HEK293 (cell line): Measurements from ENCODE around the gene GOLGA6C.
"Not testable (repeated sequence)": the region's sequence is repeated elsewhere in the genome, so short reads cannot be mapped to it uniquely, and the experiment has no call there.

Source experiments
- CTCF ChIA-PET: fragments of 350-600 bp; formaldehyde crosslinking; extraction: SDS; loops from one replicate; lab custom pipeline; 2021; ENCODE audit warnings: antibody characterized with exemption; lab: Yijun Ruan, JAX
- POLR2A ChIA-PET: fragments of 300-600 bp; formaldehyde crosslinking; extraction: SDS; loops from one replicate; lab custom pipeline; 2020; ENCODE audit warnings: antibody characterized with exemption, inconsistent platforms; lab: Yijun Ruan, JAX
- H3K27ac ChIP-seq: fragments of 200-500 bp; sonication (Bioruptor generic); 2 replicates; pipeline ENCODE4 v1.5.1; 2014; ENCODE audit warnings: low read depth, low read length, control low read depth, inconsistent platforms; ENCODE audit errors: extremely low read depth
- H3K36me3 ChIP-seq, 2 experiments: fragments of 200-500 bp in 1 of 2; sonication (Bioruptor generic) in 1 of 2; 1 replicate in 1 of 2; 2 replicates in 1 of 2; pipeline ENCODE4 v1.5.1; 2014 to 2017; ENCODE audit warnings: inconsistent platforms in 2 of 2, low read length in 2 of 2; ENCODE audit not compliant: control insufficient read depth in 2 of 2, insufficient read depth in 1 of 2
- H3K4me1 ChIP-seq: fragments of 200-500 bp; sonication (Bioruptor generic); 2 replicates; pipeline ENCODE4 v1.5.1; 2014; ENCODE audit warnings: mild to moderate bottlenecking, low read length, inconsistent platforms; ENCODE audit not compliant: control insufficient read depth, insufficient read depth
- H3K4me3 ChIP-seq: 2 replicates; pipeline ENCODE4 v1.5.1; 2011; ENCODE audit warnings: low read depth, mild to moderate bottlenecking, control low read depth, low read length, moderate library complexity
- H3K9me3 ChIP-seq: fragments of 200-500 bp; sonication (Bioruptor generic); 2 replicates; pipeline ENCODE4 v1.5.1; 2014; ENCODE audit warnings: low read depth, low read length, inconsistent platforms; ENCODE audit not compliant: control insufficient read depth, insufficient read depth
- FEZF1 ChIP-seq: fragments of 450-650 bp; formaldehyde crosslinking; IDR thresholded peaks from 2 replicates; pipeline ENCODE4 v1.5.1; 2016; ENCODE audit warnings: missing biosample characterization, missing genetic modification characterization
- HIC1 ChIP-seq: fragments of 450-650 bp; formaldehyde crosslinking; IDR thresholded peaks from 2 replicates; pipeline ENCODE4 v1.5.1; 2016; ENCODE audit warnings: missing biosample characterization, missing genetic modification characterization
- KLF16 ChIP-seq: fragments of 450-650 bp; formaldehyde crosslinking; IDR thresholded peaks from 2 replicates; pipeline ENCODE4 v1.5.1; 2017; ENCODE audit warnings: missing biosample characterization, missing genetic modification characterization
- KLF17 ChIP-seq: fragments of 450-650 bp; formaldehyde crosslinking; IDR thresholded peaks from 2 replicates; pipeline ENCODE4 v1.5.1; 2016; ENCODE audit warnings: missing biosample characterization, missing genetic modification characterization
- SCRT2 ChIP-seq: fragments of 450-650 bp; formaldehyde crosslinking; IDR thresholded peaks from 2 replicates; pipeline ENCODE4 v1.5.1; 2016; ENCODE audit warnings: missing biosample characterization, missing genetic modification characterization
- ZBTB44 ChIP-seq: fragments of 450-650 bp; IDR thresholded peaks from 2 replicates; pipeline ENCODE4 v1.5.1; 2018; ENCODE audit warnings: missing biosample characterization, mild to moderate bottlenecking, missing genetic modification characterization
- ZNF114 ChIP-seq: fragments of 450-650 bp; formaldehyde crosslinking; IDR thresholded peaks from 2 replicates; pipeline ENCODE4 v1.5.0; 2017; ENCODE audit warnings: missing biosample characterization, missing genetic modification characterization
- ZNF366 ChIP-seq: fragments of 450-650 bp; formaldehyde crosslinking; conservative IDR thresholded peaks from 2 replicates; pipeline ENCODE4 v1.5.1; 2016; ENCODE audit warnings: missing biosample characterization, missing genetic modification characterization
- ZNF416 ChIP-seq: fragments of 450-650 bp; formaldehyde crosslinking; IDR thresholded peaks from 2 replicates; pipeline ENCODE4 v1.5.1; 2016; ENCODE audit warnings: missing biosample characterization, missing genetic modification characterization
- ZNF426 ChIP-seq: fragments of 450-650 bp; formaldehyde crosslinking; IDR thresholded peaks from 2 replicates; pipeline ENCODE4 v1.5.1; 2017; ENCODE audit warnings: missing biosample characterization, missing genetic modification characterization, mild to moderate bottlenecking, inconsistent platforms, moderate library complexity
- ZNF513 ChIP-seq: fragments of 450-650 bp; IDR thresholded peaks from 2 replicates; pipeline ENCODE4 v1.5.1; 2018; ENCODE audit warnings: missing biosample characterization, missing genetic modification characterization
- ZNF518A ChIP-seq: fragments of 450-650 bp; formaldehyde crosslinking; conservative IDR thresholded peaks from 2 replicates; pipeline ENCODE4 v1.5.1; 2016; ENCODE audit warnings: low read depth, missing biosample characterization, missing genetic modification characterization

Gene GOLGA6C

GRCh38 chr15:75258034-75258433, at the start of gene GOLGA6C:
Gene GOLGA6C, plus strand, starts transcription at chr15:75258334. Its CDS starts 265 bp downstream, at chr15:75258599.
- H3K4me1 ChIP-seq, H3K4me3 ChIP-seq, H3K36me3 ChIP-seq, POLR2A ChIA-PET, H3K27ac ChIP-seq, CTCF ChIA-PET, H3K9me3 ChIP-seq: not testable (repeated sequence)

GRCh38 chr15:75208501-75209288, 49.4 kb upstream of the GOLGA6C start:
- POLR2A ChIA-PET = interaction anchor here (0.6 to 1.3 kb wide), 7 partner anchors 8 to 696 kb away, joined by 3 to 5 read pairs (median 3); partner anchors contain the start of genes PPCDC and RPP25
- TF ChIP-seq HIC1 (tag by site-specific recombination) (peak; percentile 70; the same call in 1 of the 2 replicates), FEZF1 (tag by site-specific recombination) (no peak)
- Histone ChIP-seq H3K9me3 (no peaks in the 10 kb centered on the region), H3K36me3 (peaks cover 15 to 83% of the 10 kb centered on the region in 2 experiments), H3K4me1 (peaks cover 13% of the 10 kb centered on the region), H3K27ac (no peak overlapping the region), H3K4me3 (no peak overlapping the region)
- CTCF ChIA-PET = interaction anchor here (0.6 to 3.9 kb wide), 6 partner anchors 98 to 568 kb away, joined by 3 to 27 read pairs (median 4); no protein-coding TSS in a partner anchor

- peaks cover 7% of the 10 kb centered on the region for H3K4me1 ChIP-seq
- H3K36me3 ChIP-seq = peaks cover 15 to 83% of the 10 kb centered on the region in 2 experiments
- no peak overlapping the region for H3K27ac ChIP-seq
- no peaks in the 10 kb centered on the region for H3K9me3 ChIP-seq
- no peak overlapping the region for H3K4me3 ChIP-seq
- ChIA-PET POLR2A (interaction anchor here (0.6 to 1.3 kb wide), 4 partner anchors 17 to 186 kb away, joined by 3 to 5 read pairs (median 4); partner anchors contain the start of gene PPCDC), CTCF (interaction anchor here (0.6 to 3.9 kb wide), 5 partner anchors 99 to 569 kb away, joined by 3 to 27 read pairs (median 5); no protein-coding TSS in a partner anchor)
- TF ChIP-seq ZNF518A (tag by site-specific recombination) (no peak), ZBTB44 (tag by site-specific recombination) (peak; percentile 70; the same call in 1 of the 2 replicates)
Measured at GRCh38 chr15:75209289-75209676, 48.9 kb upstream of the GOLGA6C start.

GRCh38 chr15:75210811-75211230, 47.3 kb upstream of the GOLGA6C start:
- Histone ChIP-seq H3K36me3 (peaks cover 10 to 76% of the 10 kb centered on the region in 2 experiments), H3K9me3 (no peaks in the 10 kb centered on the region), H3K4me1 (no peaks in the 10 kb centered on the region), H3K27ac (no peak overlapping the region; the same call in 1 of the 2 replicates), H3K4me3 (no peak overlapping the region)
- POLR2A ChIA-PET = interaction anchor here (1.8 kb wide), 1 partner anchor 9 kb away, joined by 7 read pairs; the partner anchor contains the start of gene C15orf39
- no peak for TF ChIP-seq KLF17 (tag by site-specific recombination)
- no peak for TF ChIP-seq ZNF114 (tag by site-specific recombination)
- no peak for TF ChIP-seq ZNF416
- no peak for TF ChIP-seq ZNF513
- TF ChIP-seq SCRT2 = peak; percentile 70
- no peak for TF ChIP-seq ZNF426
- TF ChIP-seq KLF16 (tag by site-specific recombination) = no peak
- TF ChIP-seq ZNF366 = no peak
- CTCF ChIA-PET = interaction anchor here (3.9 kb wide), 1 partner anchor 181 kb away, joined by 27 read pairs; no protein-coding TSS in a partner anchor
